Activated CD4-positive, alpha-beta T cell treated with anti-CD3 and anti-CD28 coated beads for 4 hours (primary cell): ENCODE results near the gene RBMY1J.
"Not testable (repeated sequence)": the region's sequence is repeated elsewhere in the genome, so short reads cannot be mapped to it uniquely, and the experiment has no call there.

ENCODE experiments used
- DNase-seq, 2 donors: peaks; one replicate each; pipeline ENCODE4 v3.0.0-alpha.2; 2020

RBMY1J gene

GRCh38 chrY:22403110-22403509 is at the start of gene RBMY1J:
RBMY1J (plus strand) TSS chrY:22403410; CDS start chrY:22405448, 2,038 bp downstream.
- not testable (repeated sequence) for DNase-seq

DNA sequence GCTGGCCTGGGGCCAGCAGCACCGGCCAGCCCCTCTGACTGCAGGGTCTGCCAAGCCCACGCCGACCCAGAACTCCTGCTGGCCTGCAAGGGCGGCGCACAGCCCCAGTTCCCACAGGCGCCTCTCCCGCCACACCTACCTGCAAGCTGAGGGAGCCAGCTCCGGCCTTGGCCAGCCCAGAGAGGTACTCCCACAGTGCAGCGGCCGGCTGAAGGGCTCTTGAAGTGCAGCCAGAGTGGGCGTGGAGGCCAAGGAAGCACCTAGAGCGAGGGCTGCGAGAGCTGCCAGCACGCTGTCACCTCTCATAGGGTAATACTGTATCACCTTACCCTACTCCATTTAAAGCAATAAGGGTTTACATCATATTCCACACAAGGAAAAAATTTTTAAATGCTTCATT is 35.8 kb upstream of the RBMY1J start:
- DNase-seq, result no peak

DNA sequence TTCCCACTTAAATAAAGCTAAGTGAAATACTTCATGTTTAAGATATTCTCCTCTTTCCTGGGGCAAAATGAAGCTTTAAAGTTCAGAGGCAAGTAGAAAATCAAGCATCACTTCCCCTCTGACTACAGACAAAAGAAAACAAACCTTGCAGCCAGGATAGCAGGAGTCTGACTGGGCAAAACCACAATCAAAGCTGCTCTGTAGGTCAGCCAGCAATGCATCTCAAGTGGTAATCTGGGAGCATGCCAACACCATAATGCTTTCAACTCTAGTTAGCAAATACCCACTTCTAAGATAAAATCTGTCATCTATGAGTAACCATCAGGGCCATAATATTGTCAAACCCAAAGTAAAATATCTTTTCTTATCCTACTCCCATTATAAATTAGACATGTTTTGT is 32.6 kb upstream of the RBMY1J start:
- DNase-seq, result no peak

- no peak for DNase-seq
Measured at GRCh38 chrY:22373494-22373893, 29.7 kb upstream of the RBMY1J start.

DNA sequence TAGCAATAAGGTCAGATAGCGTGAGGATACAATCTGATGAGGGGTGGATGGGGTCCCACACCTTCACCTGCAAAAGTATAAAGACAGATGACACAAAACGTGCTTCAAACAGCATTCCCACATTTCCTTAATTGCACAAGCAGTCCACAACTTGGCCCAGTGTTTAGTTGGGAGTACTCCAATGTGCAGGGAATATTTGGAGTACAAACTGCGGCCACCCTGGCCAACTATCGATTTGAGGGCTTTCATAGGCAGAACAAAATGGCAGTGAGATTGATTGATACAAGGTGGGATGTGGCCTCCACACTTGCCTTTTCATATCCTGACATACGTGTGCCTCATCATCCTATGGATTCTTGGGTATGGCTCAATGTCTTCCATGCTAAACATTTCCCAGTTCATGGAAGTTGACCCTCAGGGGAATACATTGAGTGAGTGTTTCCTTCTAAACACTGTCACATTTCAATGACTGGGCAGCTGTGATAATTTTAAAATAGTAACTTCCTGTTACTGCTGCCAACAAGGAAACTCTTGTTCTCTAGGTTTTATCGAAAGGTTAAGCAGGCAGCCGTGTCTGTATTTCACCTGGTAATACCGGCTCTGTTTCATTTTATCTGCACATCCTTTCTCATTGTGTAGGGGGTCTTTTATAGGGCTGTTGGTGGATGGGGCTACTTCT is 41.6 kb downstream of the RBMY1J start:
- DNase-seq, result not testable (repeated sequence)

DNA sequence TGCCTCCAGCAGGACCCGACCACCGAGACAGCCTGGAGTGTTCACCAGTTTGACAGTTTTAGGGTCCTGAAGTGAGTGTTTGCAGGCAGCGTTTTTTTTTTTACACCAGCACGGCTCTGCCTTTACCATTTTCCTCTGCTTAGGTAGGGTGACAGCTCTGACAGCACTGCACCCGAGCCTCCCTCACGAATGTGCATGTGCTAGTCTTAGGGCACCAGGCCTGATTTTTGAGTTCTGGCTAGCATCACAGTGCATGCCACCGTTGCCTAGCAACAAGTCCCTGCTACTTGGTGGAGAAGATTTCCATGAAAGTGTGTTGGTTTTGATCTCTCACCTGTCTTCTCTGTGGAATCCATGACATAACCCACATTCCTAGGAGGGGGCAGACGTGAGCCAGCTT is 52.3 kb downstream of the RBMY1J start:
- not testable (repeated sequence) for DNase-seq

DNA sequence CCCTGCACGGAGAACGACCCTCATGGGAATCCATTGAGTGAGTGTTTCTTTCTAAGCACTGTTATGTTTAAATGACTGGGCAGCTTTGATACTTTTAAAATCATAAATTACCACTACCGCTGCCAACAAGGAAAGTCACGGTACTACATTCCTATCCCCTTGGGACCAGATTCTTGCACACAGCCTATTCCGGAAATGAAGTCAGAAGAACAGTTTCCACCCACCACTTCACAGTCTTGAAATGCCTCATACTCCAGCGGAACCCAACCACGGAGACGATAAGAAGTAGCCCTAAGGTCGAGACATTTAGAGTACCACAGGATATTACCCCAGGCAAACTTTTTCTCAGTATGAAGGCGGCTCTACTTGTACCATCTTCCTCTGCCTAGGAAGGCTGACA is 58.8 kb downstream of the RBMY1J start:
- DNase-seq, result not testable (repeated sequence)
